GM23338 (cell line): ENCODE measurements around the gene RFX4. TPM values are rescaled to one million over a fixed set of nuclear protein-coding genes. Genes with fewer than 3 reads are reported as not detected.

ENCODE experiments used
- ATAC-seq: fragments of 200-7000 bp; cut with Tn5 transposase; 3 replicates; pipeline ENCODE4 v1.9.1; 2020
- DNase-seq: peaks from one replicate; pipeline ENCODE4 v3.0.0-alpha.2; 2015; ENCODE audit warnings: low spot score
- H2AFZ ChIP-seq: fragments of 200-600 bp; sonication (generic); 2 replicates; pipeline ENCODE4 v1.8.0; 2016; ENCODE audit warnings: antibody characterized with exemption, mild to moderate bottlenecking, moderate library complexity
- H3F3A ChIP-seq: fragments of 200-600 bp; sonication (generic); replicated peaks from 2 replicates; pipeline ENCODE4 v1.8.0; 2017; ENCODE audit warnings: antibody characterized with exemption, mixed run types, low read depth
- H3K27ac ChIP-seq: fragments of 200-600 bp; sonication (generic); 2 replicates; pipeline ENCODE4 v1.6.1; 2016; ENCODE audit warnings: low read depth
- H3K27me3 ChIP-seq: fragments of 200-600 bp; sonication (generic); 2 replicates; pipeline ENCODE4 v1.8.0; 2016; ENCODE audit warnings: mild to moderate bottlenecking, mixed run types, moderate library complexity; ENCODE audit not compliant: insufficient read depth
- H3K36me3 ChIP-seq: fragments of 200-600 bp; sonication (generic); 2 replicates; pipeline ENCODE4 v1.8.0; 2016; ENCODE audit warnings: mild to moderate bottlenecking; ENCODE audit not compliant: insufficient read depth
- H3K4me1 ChIP-seq: fragments of 200-600 bp; sonication (generic); 2 replicates; pipeline ENCODE4 v1.8.0; 2016; ENCODE audit warnings: mild to moderate bottlenecking, moderate library complexity; ENCODE audit not compliant: insufficient read depth
- H3K4me2 ChIP-seq: fragments of 200-600 bp; sonication (generic); 2 replicates; pipeline ENCODE4 v1.7.1; 2017; ENCODE audit warnings: mixed run types
- H3K4me3 ChIP-seq: fragments of 200-600 bp; sonication (generic); 2 replicates; pipeline ENCODE4 v1.6.1; 2016; ENCODE audit warnings: mixed run types
- H3K79me2 ChIP-seq: fragments of 200-600 bp; sonication (generic); replicated peaks from 2 replicates; pipeline ENCODE4 v1.8.0; 2017; ENCODE audit warnings: mild to moderate bottlenecking; ENCODE audit not compliant: insufficient read depth
- H3K9me2 ChIP-seq: fragments of 200-600 bp; sonication (generic); 2 replicates; pipeline ENCODE4 v1.8.0; 2017; ENCODE audit not compliant: insufficient read depth
- H4K20me1 ChIP-seq: fragments of 200-600 bp; sonication (generic); replicated peaks from 2 replicates; pipeline ENCODE4 v1.8.0; 2017; ENCODE audit warnings: mild to moderate bottlenecking; ENCODE audit not compliant: insufficient read depth
- H3K27ac Mint-ChIP-seq: 2 replicates; pipeline ENCODE4 v1.8.0; 2020; ENCODE audit warnings: inconsistent platforms, mild to moderate bottlenecking, moderate library complexity, mixed read lengths
- H3K27me3 Mint-ChIP-seq: 3 replicates; pipeline ENCODE4 v1.8.0; 2022; ENCODE audit warnings: low read depth, mild to moderate bottlenecking, moderate library complexity, mixed read lengths, inconsistent platforms; ENCODE audit not compliant: insufficient read depth, poor library complexity
- H3K36me3 Mint-ChIP-seq: 3 replicates; pipeline ENCODE4 v1.8.0; 2021; ENCODE audit warnings: low read depth, mild to moderate bottlenecking, inconsistent platforms, moderate library complexity, mixed read lengths
- H3K4me1 Mint-ChIP-seq: 3 replicates; pipeline ENCODE4 v1.8.0; 2020; ENCODE audit warnings: mild to moderate bottlenecking, inconsistent platforms, mixed read lengths
- H3K4me3 Mint-ChIP-seq: 3 replicates; pipeline ENCODE4 v1.8.0; 2021; ENCODE audit warnings: moderate library complexity, mild to moderate bottlenecking, inconsistent platforms, mixed read lengths
- H3K9me3 Mint-ChIP-seq: 3 replicates; pipeline ENCODE4 v1.8.0; 2020; ENCODE audit warnings: moderate library complexity, mild to moderate bottlenecking, inconsistent platforms, mixed read lengths
- CTCF ChIP-seq, 2 experiments: fragments of 200-600 bp in 1 of 2; sonication (generic) in 1 of 2; conservative IDR thresholded peaks; 2 replicates each; pipeline versions ENCODE4 v1.5.1 to v1.6.1; 2016 to 2017; ENCODE audit warnings: antibody characterized with exemption in 2 of 2, low read depth in 2 of 2, mild to moderate bottlenecking in 2 of 2, moderate library complexity in 1 of 2
- REST ChIP-seq: IDR thresholded peaks from one replicate; pipeline ENCODE4 v1.6.1; 2018; ENCODE audit warnings: antibody characterized with exemption; ENCODE audit not compliant: unreplicated experiment
- STAT1 ChIP-seq: IDR thresholded peaks from one replicate; pipeline ENCODE4 v1.6.1; 2016; ENCODE audit warnings: antibody characterized with exemption; ENCODE audit not compliant: unreplicated experiment
- ZNF331 ChIP-seq: fragments of 250-450 bp; sonication (Bioruptor Pico); IDR thresholded peaks from 2 replicates; pipeline ENCODE4 v1.5.0; 2020; ENCODE audit warnings: low read depth, mild to moderate bottlenecking, moderate library complexity
- ZNF462 ChIP-seq: fragments of 250-450 bp; sonication (Bioruptor Pico); IDR thresholded peaks from 2 replicates; pipeline ENCODE4 v1.5.0; 2020; ENCODE audit warnings: mild to moderate bottlenecking, moderate library complexity
- polyA plus RNA-seq: library from polyadenylated mRNA; unstranded; fragments of >200 nt; fragmentation: Nextera tagmentation; extraction: Ambion mirVana; gene quantifications from 2 replicates; pipeline ENCODE4 v1.2.1, GENCODE V29; 2016
- total RNA-seq: library from RNA; depleted of rRNA; stranded (reverse); fragments of >200 nt; shearing (Covaris generic); gene quantifications from 2 replicates; pipeline ENCODE4 v1.2.3, GENCODE V29; 2014

The RFX4 gene
- total and polyA plus RNA-seq, 2 experiments from 2014 or later: 0.23 TPM; not detected in 1

GRCh38 chr12:106600503-106600902 lies 17.7 kb downstream of the RFX4 start:
- no peaks in the 10 kb centered on the region for H3K36me3 ChIP-seq
- peak overlapping the region; percentile 50 for H3K4me2 ChIP-seq
- H3K9me2 ChIP-seq: no peaks in the 10 kb centered on the region
- no peaks in the 10 kb centered on the region for H3K79me2 ChIP-seq
- Mint-ChIP-seq H3K9me3 (no peaks in the 10 kb centered on the region), H3K4me3 (no peak overlapping the region), H3K4me1 (peaks cover 25% of the 10 kb centered on the region), H3K27ac (no peak overlapping the region), H3K27me3 (peaks cover 7% of the 10 kb centered on the region), H3K36me3 (no peaks in the 10 kb centered on the region)
- peaks cover 10% of the 10 kb centered on the region for H3K27me3 ChIP-seq
- DNase-seq (peak; percentile 63), ATAC-seq (peak; percentile 40)
- no peak overlapping the region for H3K4me3 ChIP-seq
- H4K20me1 ChIP-seq: no peaks in the 10 kb centered on the region
- TF ChIP-seq CTCF (conservative IDR thresholded peaks at IDR 0.05; ENCODE audit: low read depth in 2 of 2): no peak
- TF ChIP-seq ZNF331 (CRISPR knock-in tag): no peak
- TF ChIP-seq REST: no peak
- no peak for TF ChIP-seq STAT1
- no peak for TF ChIP-seq ZNF462 (CRISPR knock-in tag)
- H3F3A ChIP-seq: no peaks in the 10 kb centered on the region
- peaks cover 16% of the 10 kb centered on the region for H3K4me1 ChIP-seq
- H3K27ac ChIP-seq: no peak overlapping the region
- H2AFZ ChIP-seq: peak overlapping the region; percentile 70
